CD14-positive monocyte (primary cell): ENCODE results near the gene ASB4. TPM values are rescaled to one million over a fixed set of nuclear protein-coding genes. Genes with fewer than 3 reads are reported as not detected.

Experiments used
- DNase-seq, 3 donors: peaks; one replicate each; pipeline ENCODE4 v3.0.0-alpha.2; 2011 to 2022
- H2AFZ ChIP-seq: 2 replicates; pipeline ENCODE4 v1.6.0; 2012; ENCODE audit warnings: mild to moderate bottlenecking, low read depth, low read length, inconsistent platforms; ENCODE audit not compliant: insufficient read depth, poor library complexity, severe bottlenecking
- H3K27ac ChIP-seq, 2 donors: 1 replicate in 1 of 2; 2 replicates in 1 of 2; pipeline ENCODE4 v1.5.1; 2012 to 2013; ENCODE audit warnings: low read length in 2 of 2, control low read depth in 1 of 2, inconsistent platforms in 1 of 2, low read depth in 1 of 2, mild to moderate bottlenecking in 1 of 2
- H3K27me3 ChIP-seq, 2 donors: one replicate each; pipeline versions ENCODE4 v1.6.0 to v1.6.1; 2011 to 2013; ENCODE audit warnings: low read length in 2 of 2; ENCODE audit not compliant: control insufficient read depth in 2 of 2, insufficient read depth in 2 of 2
- H3K36me3 ChIP-seq, 2 donors: replicated peaks in 1 of 2; 1 replicate in 1 of 2; 2 replicates in 1 of 2; pipeline versions ENCODE4 v1.5.1 to v1.6.1; 2012 to 2013; ENCODE audit warnings: low read length in 2 of 2, control low read depth in 1 of 2, inconsistent platforms in 1 of 2, mild to moderate bottlenecking in 1 of 2; ENCODE audit not compliant: insufficient read depth in 2 of 2, control insufficient read depth in 1 of 2
- H3K4me1 ChIP-seq, 2 donors: 1 replicate in 1 of 2; 2 replicates in 1 of 2; pipeline versions ENCODE4 v1.5.1 to v1.6.1; 2012 to 2013; ENCODE audit warnings: low read length in 2 of 2, control low read depth in 1 of 2, inconsistent platforms in 1 of 2, mild to moderate bottlenecking in 1 of 2, moderate library complexity in 1 of 2; ENCODE audit not compliant: insufficient read depth in 2 of 2, control insufficient read depth in 1 of 2
- H3K4me2 ChIP-seq: replicated peaks from 2 replicates; pipeline ENCODE3; 2012; ENCODE audit warnings: low read length, moderate library complexity, mild to moderate bottlenecking; ENCODE audit not compliant: poor library complexity, severe bottlenecking; ENCODE audit errors: extremely low read depth
- H3K4me3 ChIP-seq, 3 experiments: fragments of 200-600 bp in 1 of 3; sonication (generic) in 1 of 3; replicated peaks in 1 of 3; 1 replicate in 2 of 3; 2 replicates in 1 of 3; pipeline ENCODE4 v1.5.1; 2011 to 2013; ENCODE audit warnings: low read length in 3 of 3, mild to moderate bottlenecking in 3 of 3, control low read depth in 2 of 3, low read depth in 2 of 3, inconsistent platforms in 1 of 3, moderate library complexity in 1 of 3
- H3K79me2 ChIP-seq: 2 replicates; pipeline ENCODE4 v1.6.0; 2012; ENCODE audit warnings: mild to moderate bottlenecking, control low read depth, inconsistent platforms, low read length, moderate library complexity; ENCODE audit not compliant: insufficient read depth
- H3K9ac ChIP-seq: 2 replicates; pipeline ENCODE4 v1.6.0; 2017; ENCODE audit warnings: low read length, mild to moderate bottlenecking; ENCODE audit not compliant: insufficient read depth, poor library complexity, severe bottlenecking
- H3K9me3 ChIP-seq, 2 donors: replicated peaks in 1 of 2; 1 replicate in 1 of 2; 2 replicates in 1 of 2; pipeline versions ENCODE4 v1.5.1 to v1.6.1; 2012 to 2013; ENCODE audit warnings: low read length in 2 of 2, control low read depth in 1 of 2; ENCODE audit not compliant: control insufficient read depth in 1 of 2, insufficient read depth in 1 of 2
- H4K20me1 ChIP-seq: 2 replicates; pipeline ENCODE4 v1.6.0; 2012; ENCODE audit warnings: mild to moderate bottlenecking, low read length, control low read depth, moderate library complexity; ENCODE audit not compliant: insufficient read depth
- H3K27ac Mint-ChIP-seq, 7 donors: one replicate each; pipeline ENCODE4 v1.8.0; 2020; ENCODE audit warnings: mild to moderate bottlenecking in 7 of 7, mixed read lengths in 7 of 7, moderate library complexity in 6 of 7, inconsistent platforms in 2 of 7
- H3K27me3 Mint-ChIP-seq, 3 donors: one replicate each; pipeline ENCODE4 v1.8.0; 2021 to 2022; ENCODE audit warnings: low read depth in 3 of 3, mild to moderate bottlenecking in 3 of 3, mixed read lengths in 3 of 3, moderate library complexity in 3 of 3, inconsistent platforms in 1 of 3
- H3K36me3 Mint-ChIP-seq, 2 donors: one replicate each; pipeline ENCODE4 v1.8.0; 2020; ENCODE audit warnings: mixed read lengths in 2 of 2, inconsistent platforms in 1 of 2, mild to moderate bottlenecking in 1 of 2
- H3K4me1 Mint-ChIP-seq: one replicate; pipeline ENCODE4 v1.8.0; 2020; ENCODE audit warnings: mild to moderate bottlenecking, mixed read lengths
- H3K4me3 Mint-ChIP-seq, 2 donors: one replicate each; pipeline ENCODE4 v1.8.0; 2020; ENCODE audit warnings: mild to moderate bottlenecking in 2 of 2, mixed read lengths in 2 of 2, moderate library complexity in 1 of 2
- H3K9me3 Mint-ChIP-seq, 7 donors: one replicate each; pipeline ENCODE4 v1.8.0; 2020 to 2022; ENCODE audit warnings: mixed read lengths in 7 of 7, mild to moderate bottlenecking in 6 of 7, moderate library complexity in 6 of 7, inconsistent platforms in 2 of 7
- whole genome bisulfite sequencing: methylation state at CpG from one replicate; pipeline ENCODE4 v1.1.5; 2013; ENCODE audit warnings: missing lambda C conversion rate; ENCODE audit not compliant: insufficient coverage; 5-methylcytosine and 5-hydroxymethylcytosine counted together
- intact Hi-C, 2 donors: fragments of 100-400 bp; cut with micrococcal nuclease; formaldehyde crosslinking; loops; one replicate each; pipeline versions ENCODE4 v1.15.0 to v1.15.1; 2023
- polyA minus RNA-seq: library from RNA; depleted of rRNA, polyadenylated mRNA; stranded (reverse); fragments of >200 nt; gene quantifications from 2 replicates; pipeline ENCODE4 v1.2.3, GENCODE V29; 2012
- polyA plus RNA-seq, 3 donors: library from polyadenylated mRNA; depleted of rRNA in 1 of 3; unstranded in 2 of 3; stranded (reverse) in 1 of 3; fragments of 300-500 nt in 2 of 3; fragments of >200 nt in 1 of 3; fragmentation: Illumina TruSeq in 2 of 3; gene quantifications; 1 replicate in 2 of 3; 2 replicates in 1 of 3; pipeline ENCODE4 v1.2.3, GENCODE V29; 2012 to 2021
- total RNA-seq, 12 experiments: library from RNA in 1 of 12; stranded (reverse) in 1 of 12; fragments of 120-200 nt in 1 of 12; gene quantifications; one replicate each; pipeline ENCODE4 v1.2.4 and lab custom pipeline; 2013 to 2026; ENCODE audit warnings: mixed read lengths in 6 of 12, inconsistent platforms in 1 of 12
- TF ChIP-seq, protein P1 (sequence below): fragments of 200-600 bp; IDR thresholded peaks from one replicate; pipeline ENCODE4 v1.8.0; 2022; ENCODE audit warnings: antibody characterized with exemption, mild to moderate bottlenecking

The ASB4 gene, protein sequence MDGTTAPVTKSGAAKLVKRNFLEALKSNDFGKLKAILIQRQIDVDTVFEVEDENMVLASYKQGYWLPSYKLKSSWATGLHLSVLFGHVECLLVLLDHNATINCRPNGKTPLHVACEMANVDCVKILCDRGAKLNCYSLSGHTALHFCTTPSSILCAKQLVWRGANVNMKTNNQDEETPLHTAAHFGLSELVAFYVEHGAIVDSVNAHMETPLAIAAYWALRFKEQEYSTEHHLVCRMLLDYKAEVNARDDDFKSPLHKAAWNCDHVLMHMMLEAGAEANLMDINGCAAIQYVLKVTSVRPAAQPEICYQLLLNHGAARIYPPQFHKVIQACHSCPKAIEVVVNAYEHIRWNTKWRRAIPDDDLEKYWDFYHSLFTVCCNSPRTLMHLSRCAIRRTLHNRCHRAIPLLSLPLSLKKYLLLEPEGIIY
- 0.81 TPM for total RNA-seq (2013)
- polyA plus RNA-seq (not detected), polyA minus RNA-seq (not detected in 2 replicates), total RNA-seq (lab: John Stamatoyannopoulos, UW) (0 to 3.1 (median 0.05) reads per million in 11 experiments)

DNA sequence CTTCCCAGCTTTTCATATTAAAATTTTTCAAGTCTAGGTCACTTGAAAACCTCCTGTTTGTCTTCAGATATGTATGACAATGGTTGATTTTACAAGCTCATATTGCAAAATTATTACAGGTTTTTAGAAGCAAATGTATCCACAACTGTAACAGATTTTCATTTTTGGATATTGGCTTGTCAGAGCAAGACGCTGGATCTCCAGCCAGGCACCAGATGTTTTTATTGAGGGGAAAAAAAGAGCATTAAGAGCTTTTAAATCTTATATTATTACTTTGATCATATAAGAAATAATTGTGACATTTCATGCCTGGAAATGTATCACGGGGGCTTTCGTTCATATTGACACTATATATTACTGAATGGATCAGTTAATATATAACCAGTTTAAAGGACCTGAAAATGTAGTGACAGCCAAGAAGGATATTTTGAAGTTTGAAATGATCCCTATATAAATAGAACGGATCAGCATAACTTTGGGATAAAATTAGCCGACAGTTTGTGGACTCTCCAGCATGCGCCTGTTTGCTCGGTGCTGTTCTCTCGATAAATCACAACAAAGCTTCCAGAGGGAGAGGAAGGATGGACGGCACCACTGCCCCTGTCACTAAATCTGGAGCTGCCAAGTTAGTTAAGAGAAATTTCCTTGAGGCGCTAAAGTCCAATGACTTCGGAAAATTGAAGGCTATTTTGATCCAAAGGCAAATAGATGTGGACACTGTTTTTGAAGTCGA, at the start of gene ASB4:
Gene ASB4, plus strand, starts transcription at position 553 of the 733 bp plus-strand sequence. Its CDS starts 29 bp downstream, at position 582.
- WGBS: 100% methylated on average over 6 of the region's 12 CpGs

DNA sequence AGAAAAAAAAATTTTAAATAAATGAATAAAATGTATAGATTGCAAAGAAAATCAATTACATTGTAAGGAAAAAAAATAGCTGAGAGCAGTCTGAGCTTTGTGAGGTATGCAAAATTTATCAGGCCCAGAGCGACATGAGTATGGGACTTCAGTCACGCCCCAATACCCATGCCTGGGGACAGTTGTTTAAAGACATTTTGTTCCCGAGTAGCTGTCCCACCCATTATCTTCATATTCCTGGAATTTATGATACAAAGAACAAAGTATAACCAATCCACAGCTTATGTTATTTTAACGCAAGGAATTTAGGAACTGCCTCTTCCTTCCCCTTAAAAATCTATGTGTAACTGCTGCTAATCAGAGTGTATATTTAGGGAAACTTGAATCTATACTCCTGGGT, 49.3 kb upstream of the ASB4 start:
- no peaks in the 10 kb centered on the region for H3K79me2 ChIP-seq
- H3K27me3 ChIP-seq: no peaks in the 10 kb centered on the region
- TF ChIP-seq, protein P1, sequence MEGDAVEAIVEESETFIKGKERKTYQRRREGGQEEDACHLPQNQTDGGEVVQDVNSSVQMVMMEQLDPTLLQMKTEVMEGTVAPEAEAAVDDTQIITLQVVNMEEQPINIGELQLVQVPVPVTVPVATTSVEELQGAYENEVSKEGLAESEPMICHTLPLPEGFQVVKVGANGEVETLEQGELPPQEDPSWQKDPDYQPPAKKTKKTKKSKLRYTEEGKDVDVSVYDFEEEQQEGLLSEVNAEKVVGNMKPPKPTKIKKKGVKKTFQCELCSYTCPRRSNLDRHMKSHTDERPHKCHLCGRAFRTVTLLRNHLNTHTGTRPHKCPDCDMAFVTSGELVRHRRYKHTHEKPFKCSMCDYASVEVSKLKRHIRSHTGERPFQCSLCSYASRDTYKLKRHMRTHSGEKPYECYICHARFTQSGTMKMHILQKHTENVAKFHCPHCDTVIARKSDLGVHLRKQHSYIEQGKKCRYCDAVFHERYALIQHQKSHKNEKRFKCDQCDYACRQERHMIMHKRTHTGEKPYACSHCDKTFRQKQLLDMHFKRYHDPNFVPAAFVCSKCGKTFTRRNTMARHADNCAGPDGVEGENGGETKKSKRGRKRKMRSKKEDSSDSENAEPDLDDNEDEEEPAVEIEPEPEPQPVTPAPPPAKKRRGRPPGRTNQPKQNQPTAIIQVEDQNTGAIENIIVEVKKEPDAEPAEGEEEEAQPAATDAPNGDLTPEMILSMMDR: no peak
- H3K4me2 ChIP-seq: no peak overlapping the region
- H4K20me1 ChIP-seq: no peaks in the 10 kb centered on the region
- H3K36me3 Mint-ChIP-seq: peaks cover 0 to 3% of the 10 kb centered on the region in 2 donors
- no CpG with 5 or more reads among the region's 4 CpGs for WGBS
- H3K4me1 ChIP-seq: peaks cover 12 to 13% of the 10 kb centered on the region in 2 donors
- peaks cover 0 to 5% (median 1%) of the 10 kb centered on the region in 3 donors for H3K27me3 Mint-ChIP-seq
- peak overlapping the region in 1 of 7 donors; percentile 16 for H3K27ac Mint-ChIP-seq
- peaks cover 23% of the 10 kb centered on the region for H3K4me1 Mint-ChIP-seq
- DNase-seq: no peak
- H3K27ac ChIP-seq: no peak overlapping the region
- no peak overlapping the region for H3K4me3 ChIP-seq
- no peaks in the 10 kb centered on the region for H3K36me3 ChIP-seq
- peaks cover 0 to 2% (median 0%) of the 10 kb centered on the region in 7 donors for H3K9me3 Mint-ChIP-seq
- H3K4me3 Mint-ChIP-seq: no peak overlapping the region
- no peak overlapping the region for H3K9ac ChIP-seq
- intact Hi-C loops: no loop called here
- no peaks in the 10 kb centered on the region for H3K9me3 ChIP-seq
- H2AFZ ChIP-seq: no peak overlapping the region

More for the DNA sequence above, at the start of gene ASB4:
- Histone ChIP-seq H4K20me1 (no peaks in the 10 kb centered on the region), H3K36me3 (no peaks in the 10 kb centered on the region), H3K27me3 (no peaks in the 10 kb centered on the region), H2AFZ (no peak within 1 kb of the TSS), H3K4me3 (no peak within 1 kb of the TSS), H3K79me2 (no peaks in the 10 kb centered on the region), H3K4me1 (no peaks in the 10 kb centered on the region), H3K9me3 (no peaks in the 10 kb centered on the region), H3K9ac (no peak within 1 kb of the TSS), H3K4me2 (no peak within 1 kb of the TSS), H3K27ac (no peak within 1 kb of the TSS)
- DNase-seq: no peak
- Mint-ChIP-seq H3K36me3 (no peaks in the 10 kb centered on the region), H3K27me3 (peaks cover 2 to 3% (median 3%) of the 10 kb centered on the region in 3 donors), H3K4me1 (no peaks in the 10 kb centered on the region), H3K4me3 (no peak within 1 kb of the TSS), H3K9me3 (no peaks in the 10 kb centered on the region), H3K27ac (no peak within 1 kb of the TSS)
- intact Hi-C loops: no loop called here
- TF ChIP-seq, protein P1: no peak
